SK-N-SH (cell line): ENCODE results near the gene ADD2.

Experiments
- CTCF ChIP-seq: fragments of 200-600 bp; sonication (generic); IDR thresholded peaks from 2 replicates; pipeline ENCODE4 v1.6.1; 2017; ENCODE audit warnings: antibody characterized with exemption, mild to moderate bottlenecking, moderate library complexity
- EP300 ChIP-seq, 2 experiments: IDR thresholded peaks; 2 replicates each; pipeline versions ENCODE4 v1.4.0 to v1.6.1; 2012; ENCODE audit warnings: borderline replicate concordance in 1 of 2, low read depth in 1 of 2, low read length in 1 of 2
- GATA2 ChIP-seq: sonication (generic); formaldehyde crosslinking; IDR thresholded peaks from 2 replicates; pipeline ENCODE4 v1.5.0; 2020; ENCODE audit warnings: mild to moderate bottlenecking, missing genetic modification reagents
- MEF2A ChIP-seq: IDR thresholded peaks from 2 replicates; pipeline ENCODE4 v1.4.0; 2012; ENCODE audit warnings: low read depth, borderline replicate concordance
- RAD21 ChIP-seq: IDR thresholded peaks from 2 replicates; pipeline ENCODE4 v1.6.1; 2012; ENCODE audit warnings: mild to moderate bottlenecking, low read length
- REST ChIP-seq: IDR thresholded peaks from 2 replicates; pipeline ENCODE4 v1.6.1; 2012; ENCODE audit warnings: mild to moderate bottlenecking, low read depth, low read length, moderate library complexity
- TAF1 ChIP-seq: IDR thresholded peaks from 2 replicates; pipeline ENCODE4 v1.6.1; 2012; ENCODE audit warnings: low read depth, mild to moderate bottlenecking, low read length, moderate library complexity, borderline replicate concordance

GRCh38 chr2:70790136-70790828, 22.3 kb upstream of the ADD2 start, which contains the start of gene FIGLA:
- no peak for TF ChIP-seq CTCF
- no peak for TF ChIP-seq MEF2A
- no peak for TF ChIP-seq TAF1
- no peak for TF ChIP-seq EP300 (IDR thresholded peaks at IDR 0.05; ENCODE audit: borderline replicate concordance in 1 of 2, low read depth in 1 of 2, low read length in 1 of 2)
- TF ChIP-seq RAD21, result no peak
- no peak for TF ChIP-seq REST
- no peak for TF ChIP-seq GATA2 (CRISPR knock-in tag)
